ENCODE data around the gene KIF7.
"Not testable (repeated sequence)": the region's sequence is repeated elsewhere in the genome, so short reads cannot be mapped to it uniquely, and the experiment has no call there.

Gene KIF7

DNA sequence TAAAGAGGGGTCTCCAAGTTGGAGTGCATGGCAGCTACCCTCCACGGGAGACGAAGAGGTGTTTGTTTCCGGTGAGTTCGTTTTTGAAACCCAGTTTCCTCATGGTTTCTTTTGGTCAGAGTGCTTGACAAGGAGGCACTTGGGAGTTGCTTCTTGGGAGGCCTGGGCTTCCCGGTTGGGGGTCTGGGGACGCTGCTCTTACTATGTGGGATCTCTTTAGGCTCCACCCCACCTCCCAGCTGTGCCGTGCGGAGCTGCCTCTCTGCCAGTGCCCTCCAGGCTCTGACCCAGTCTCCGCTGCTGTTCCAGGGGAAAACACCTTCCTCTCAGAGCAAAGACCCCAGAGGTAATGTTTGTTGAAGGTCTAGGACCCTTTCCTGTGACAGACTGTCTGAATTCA lies 29.6 kb downstream of the KIF7 start:
- in situ Hi-C loops (cut with MboI; ENCODE audit: low sequenced_read_pairs): no loop called here

GRCh38 chr15:89623165-89623564 lies 32.1 kb downstream of the KIF7 start:
- in situ Hi-C loops (cut with MboI; ENCODE audit: low sequenced_read_pairs): no loop called here

DNA sequence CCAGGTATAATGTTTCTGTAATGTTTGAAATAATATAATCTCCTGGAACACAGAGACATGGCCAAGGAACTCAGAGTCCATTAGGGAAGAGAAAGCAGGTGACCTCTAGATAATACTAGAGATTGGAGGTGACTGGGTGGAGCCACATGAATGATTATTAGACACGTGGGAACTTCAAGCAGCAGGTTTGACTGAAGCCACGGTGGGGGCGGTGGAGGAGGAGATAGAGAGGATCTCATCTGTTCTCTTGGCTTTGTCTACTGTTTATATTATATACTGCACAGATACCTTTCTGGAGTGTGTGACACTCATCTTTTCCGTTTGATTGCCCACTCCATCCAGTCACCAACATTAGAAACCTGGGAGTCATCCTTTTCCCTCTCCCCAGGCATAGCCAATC lies 33.7 kb downstream of the KIF7 start:
- in situ Hi-C loops (cut with MboI; ENCODE audit: low sequenced_read_pairs): no loop called here

- in situ Hi-C loops (cut with MboI; ENCODE audit: low sequenced_read_pairs): no loop called here
These were observed 39.0 kb downstream of the KIF7 start for GRCh38 chr15:89616228-89616627.

DNA sequence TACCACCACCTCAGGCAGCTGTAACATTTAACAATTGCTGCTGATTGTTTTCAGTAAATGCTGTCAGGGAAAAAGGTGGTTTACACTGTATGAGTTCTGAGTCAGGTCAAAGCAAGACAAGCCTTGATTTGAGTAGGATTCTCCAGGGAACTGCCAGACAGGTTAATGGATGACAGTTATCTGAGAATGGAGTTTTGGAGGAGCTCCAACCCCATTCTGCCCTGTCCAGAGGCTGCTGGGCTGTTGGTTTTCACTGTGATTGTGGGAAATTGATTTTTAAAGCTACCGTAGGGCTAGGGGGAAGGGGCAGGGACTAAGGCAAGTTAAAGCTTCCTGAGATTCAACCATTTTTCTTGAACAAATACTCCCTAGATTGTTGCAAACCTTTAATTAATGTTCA lies 40.1 kb downstream of the KIF7 start:
- in situ Hi-C loops (cut with MboI; ENCODE audit: low sequenced_read_pairs): no loop called here

- in situ Hi-C loops (cut with MboI; ENCODE audit: low sequenced_read_pairs): no loop called here
These were observed 41.1 kb downstream of the KIF7 start for GRCh38 chr15:89614164-89614563.

DNA sequence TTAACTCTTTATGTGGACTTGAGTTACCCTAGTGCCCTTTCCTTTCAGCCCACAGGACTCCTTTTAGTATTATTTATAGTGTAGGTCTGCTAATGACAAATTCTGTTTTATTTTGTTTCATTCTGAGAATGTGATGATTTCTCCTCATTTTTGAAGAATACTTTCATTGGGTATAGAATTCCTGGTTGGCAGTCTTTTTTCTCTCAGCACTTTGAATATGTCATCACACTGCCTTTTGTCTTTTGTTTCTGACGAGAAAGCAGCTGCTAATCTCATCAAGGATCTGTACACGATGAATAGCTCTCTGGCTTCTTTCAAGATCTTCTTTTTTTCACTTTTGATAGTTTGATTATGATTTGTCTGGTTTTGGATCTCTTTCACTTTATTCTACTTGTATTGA lies 42.2 kb downstream of the KIF7 start:
- in situ Hi-C loops (cut with MboI; ENCODE audit: low sequenced_read_pairs): no loop called here

GRCh38 chr15:89611317-89611716 lies 44.0 kb downstream of the KIF7 start:
- in situ Hi-C loops (cut with MboI; ENCODE audit: low sequenced_read_pairs): no loop called here

DNA sequence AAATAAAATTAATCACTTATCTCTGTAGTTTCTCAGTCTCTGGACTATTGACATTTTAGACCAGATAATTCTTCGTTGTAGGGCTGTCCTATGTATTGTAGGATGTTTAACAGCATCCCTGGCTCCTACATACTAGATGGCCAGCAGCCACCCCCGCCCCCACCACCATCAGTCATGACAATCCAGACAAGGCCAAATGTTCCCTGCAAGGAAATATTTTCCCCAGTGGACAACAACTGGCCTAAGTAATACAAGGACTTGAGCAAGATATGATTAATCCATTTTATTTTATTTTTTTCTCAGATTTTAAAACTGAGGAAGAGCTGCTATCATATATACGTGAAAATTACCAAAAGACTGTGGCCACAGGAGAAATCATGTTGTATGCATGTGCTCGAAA lies 56.2 kb downstream of the KIF7 start:
- in situ Hi-C loops (cut with MboI; ENCODE audit: low sequenced_read_pairs): no loop called here

DNA sequence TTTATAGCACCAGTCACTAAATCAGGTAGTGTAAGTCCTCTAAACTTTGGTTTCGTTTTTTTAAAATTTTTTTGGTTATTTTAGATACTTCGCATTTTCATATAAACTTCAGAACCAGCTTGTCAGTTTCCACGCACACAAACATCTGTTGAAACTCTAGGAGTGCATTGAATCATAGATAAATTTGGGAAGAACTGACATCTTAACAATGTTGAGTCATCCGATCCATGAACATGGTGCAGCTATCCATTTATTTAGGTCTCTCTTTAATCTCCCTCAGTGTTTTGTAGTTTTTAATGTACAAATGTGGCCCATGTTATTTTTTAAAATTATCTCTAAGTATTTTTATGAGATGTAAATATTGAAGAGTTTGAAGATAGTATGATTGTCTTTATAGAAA lies 62.2 kb downstream of the KIF7 start:
- in situ Hi-C loops (cut with MboI; ENCODE audit: low sequenced_read_pairs): no loop called here

DNA sequence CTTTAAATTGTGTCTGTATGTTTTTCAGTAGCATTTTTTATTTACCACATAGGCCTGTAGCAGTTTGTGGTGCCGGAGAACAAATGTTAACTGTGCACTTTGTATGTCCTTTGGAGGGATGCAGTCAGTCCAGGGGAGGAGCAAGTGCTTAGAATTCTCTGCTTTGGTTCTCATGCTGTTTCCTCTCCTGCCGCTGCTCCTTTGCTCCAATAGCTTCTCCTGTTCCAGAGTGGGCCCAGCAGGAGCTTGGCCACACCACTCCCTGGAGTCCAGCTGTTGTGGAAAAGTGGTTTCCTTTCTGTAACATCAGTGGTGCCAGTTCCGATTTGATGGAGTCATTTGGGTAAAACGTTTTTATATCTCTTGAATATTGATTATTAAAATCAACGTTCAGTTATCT lies 63.4 kb downstream of the KIF7 start:
- in situ Hi-C loops (cut with MboI; ENCODE audit: low sequenced_read_pairs): no loop called here

GRCh38 chr15:89587955-89588354 lies 67.3 kb downstream of the KIF7 start:
- in situ Hi-C loops (cut with MboI; ENCODE audit: low sequenced_read_pairs): no loop called here

- in situ Hi-C loops (cut with MboI; ENCODE audit: low sequenced_read_pairs): no loop called here
These were observed 68.6 kb downstream of the KIF7 start for GRCh38 chr15:89586651-89587050.

DNA sequence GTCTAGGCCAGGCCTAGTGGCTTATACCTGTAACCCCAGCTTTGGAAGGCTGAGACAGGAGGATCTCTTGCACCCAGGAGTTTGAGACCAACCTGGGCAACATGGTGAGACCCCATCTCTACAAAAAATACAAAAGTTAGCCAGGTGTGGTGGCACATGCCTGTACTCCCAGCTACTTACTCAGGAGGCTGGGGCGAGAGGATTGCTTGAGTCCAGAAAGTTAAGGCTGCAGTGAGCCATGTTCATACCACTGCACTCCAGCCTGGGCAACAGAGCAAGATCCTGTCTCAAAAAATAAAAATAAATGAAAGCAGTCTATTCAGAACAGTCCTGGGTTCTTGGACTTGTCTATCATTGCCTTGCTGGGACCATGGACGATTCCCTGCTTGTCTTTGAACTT lies 74.5 kb downstream of the KIF7 start:
- in situ Hi-C loops (cut with MboI; ENCODE audit: low sequenced_read_pairs): not testable (repeated sequence)

GRCh38 chr15:89578146-89578545 lies 77.1 kb downstream of the KIF7 start:
- in situ Hi-C loops (cut with MboI; ENCODE audit: low sequenced_read_pairs): no loop called here
